ENCODE measurements around the gene TMLHE.

- TF ChIP-seq, protein P1, sequence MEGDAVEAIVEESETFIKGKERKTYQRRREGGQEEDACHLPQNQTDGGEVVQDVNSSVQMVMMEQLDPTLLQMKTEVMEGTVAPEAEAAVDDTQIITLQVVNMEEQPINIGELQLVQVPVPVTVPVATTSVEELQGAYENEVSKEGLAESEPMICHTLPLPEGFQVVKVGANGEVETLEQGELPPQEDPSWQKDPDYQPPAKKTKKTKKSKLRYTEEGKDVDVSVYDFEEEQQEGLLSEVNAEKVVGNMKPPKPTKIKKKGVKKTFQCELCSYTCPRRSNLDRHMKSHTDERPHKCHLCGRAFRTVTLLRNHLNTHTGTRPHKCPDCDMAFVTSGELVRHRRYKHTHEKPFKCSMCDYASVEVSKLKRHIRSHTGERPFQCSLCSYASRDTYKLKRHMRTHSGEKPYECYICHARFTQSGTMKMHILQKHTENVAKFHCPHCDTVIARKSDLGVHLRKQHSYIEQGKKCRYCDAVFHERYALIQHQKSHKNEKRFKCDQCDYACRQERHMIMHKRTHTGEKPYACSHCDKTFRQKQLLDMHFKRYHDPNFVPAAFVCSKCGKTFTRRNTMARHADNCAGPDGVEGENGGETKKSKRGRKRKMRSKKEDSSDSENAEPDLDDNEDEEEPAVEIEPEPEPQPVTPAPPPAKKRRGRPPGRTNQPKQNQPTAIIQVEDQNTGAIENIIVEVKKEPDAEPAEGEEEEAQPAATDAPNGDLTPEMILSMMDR (IDR thresholded peaks at IDR 0.05), result no peak
- TF ChIP-seq POLR2A (IDR thresholded peaks at IDR 0.05), result no peak
- no peak for TF ChIP-seq POLR2AphosphoS5 (IDR thresholded peaks at IDR 0.05)
These were observed 19.8 kb upstream of the TMLHE start for GRCh38 chrX:155632431-155633100.
